Activated CD8-positive, alpha-beta memory T cell treated with anti-CD3 and anti-CD28 coated beads, Interleukin-2, amount 50 U/mL, for 24 hours (primary cell): ENCODE results near the gene LYRM4.
"Not testable (repeated sequence)": the region's sequence is repeated elsewhere in the genome, so short reads cannot be mapped to it uniquely, and the experiment has no call there.

Experiments used
- DNase-seq: peaks from one replicate; pipeline ENCODE4 v3.0.0-alpha.2; 2020; ENCODE audit errors: extremely low read depth

LYRM4 gene

DNA sequence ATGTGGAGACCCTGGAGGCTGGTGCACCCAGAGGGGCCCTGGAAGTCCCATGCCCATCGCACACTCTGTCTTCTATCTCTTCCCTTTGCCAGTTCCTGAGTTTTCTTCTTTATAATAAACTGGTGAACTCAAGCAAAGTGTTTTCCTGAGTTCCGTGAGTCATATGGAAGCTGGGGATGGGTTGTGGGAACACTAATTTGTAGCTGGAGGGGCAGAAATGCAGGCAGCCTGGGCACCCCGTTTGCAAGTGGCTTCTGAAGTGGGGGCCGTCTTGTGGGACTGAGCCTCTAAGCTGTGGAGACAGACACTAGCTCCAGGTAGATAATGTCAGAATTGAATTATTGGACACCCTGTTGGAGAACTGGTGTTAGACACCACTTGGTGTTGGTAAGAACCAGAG lies 178.8 kb downstream of the LYRM4 start:
- DNase-seq = no peak

DNA sequence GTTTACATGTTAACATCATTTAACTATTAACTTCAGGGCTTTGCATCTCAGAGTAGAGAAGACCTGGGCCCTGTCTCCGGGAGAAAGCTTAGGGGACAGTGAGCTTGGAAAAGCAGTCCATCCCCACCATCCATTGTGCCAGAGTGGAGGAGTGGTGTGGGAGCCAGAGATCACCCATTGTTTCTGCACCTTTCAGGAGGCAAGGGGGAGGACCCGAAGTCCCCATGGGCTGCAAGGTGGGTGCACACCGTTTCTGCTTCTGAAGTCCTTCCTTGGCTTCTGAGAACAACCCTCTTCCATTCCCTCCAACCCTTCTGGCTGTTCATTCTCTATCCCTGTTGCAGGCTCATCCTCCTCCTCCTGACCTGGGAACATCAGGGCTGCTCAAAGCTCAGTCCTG lies 179.6 kb downstream of the LYRM4 start:
- no peak for DNase-seq

DNA sequence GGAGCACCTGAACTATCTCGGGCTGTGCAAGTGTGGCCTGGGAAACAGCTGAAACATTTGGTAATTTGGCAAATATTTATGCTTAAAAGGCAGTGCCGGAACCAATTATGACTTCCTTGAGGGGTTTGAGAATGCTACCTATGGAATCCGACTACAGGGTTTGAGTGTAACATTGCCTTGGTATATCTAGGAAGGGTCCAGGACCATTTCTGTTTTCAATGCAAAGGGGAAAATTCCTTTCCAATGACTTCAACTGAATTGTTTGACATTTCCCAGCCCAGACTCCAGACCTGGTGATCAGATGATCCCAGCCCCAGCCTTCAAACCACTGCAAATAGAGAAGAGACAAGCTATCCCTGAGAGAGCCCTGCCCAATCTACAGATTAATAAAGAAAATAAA lies 180.2 kb downstream of the LYRM4 start:
- no peak for DNase-seq

DNA sequence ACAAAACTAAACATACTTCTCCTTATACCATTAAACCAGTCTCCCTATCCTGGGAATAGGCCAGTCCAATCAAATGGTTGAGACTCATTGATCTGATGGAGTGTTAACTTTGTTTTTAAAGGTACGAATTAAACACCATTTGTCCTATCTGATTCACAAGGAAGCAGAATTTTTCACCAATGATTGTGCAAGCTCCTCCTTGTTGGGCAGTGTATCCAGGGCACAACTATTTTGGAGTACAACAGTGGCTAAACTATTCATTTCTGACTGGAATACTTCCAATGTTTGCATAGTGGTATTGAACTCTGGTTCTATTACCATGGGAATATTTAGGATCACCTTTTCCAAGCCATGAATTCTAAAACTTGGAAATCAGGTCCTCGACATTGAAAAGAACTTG lies 181.1 kb downstream of the LYRM4 start:
- no peak for DNase-seq

GRCh38 chr6:5078121-5078669 lies 182.6 kb downstream of the LYRM4 start:
- no peak for DNase-seq

DNA sequence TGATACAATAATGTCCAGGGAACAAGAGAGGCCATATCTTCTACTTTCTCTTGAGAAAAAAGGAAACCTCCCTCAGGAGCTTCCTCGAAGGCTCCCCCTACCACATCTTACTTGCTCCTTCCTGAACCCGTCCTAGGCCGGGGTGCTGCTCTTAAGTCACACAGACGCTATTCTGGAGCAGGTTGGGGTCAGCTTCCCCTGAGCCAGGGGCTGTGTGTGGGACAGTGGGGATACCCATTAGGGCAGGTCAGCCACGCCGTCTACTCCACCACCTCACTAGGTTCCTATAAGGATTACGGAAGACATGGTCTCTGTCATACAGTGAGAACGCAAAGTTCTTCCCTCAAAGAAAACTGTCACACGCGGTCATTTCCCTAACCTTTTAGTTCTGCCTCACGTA lies 183.8 kb downstream of the LYRM4 start:
- DNase-seq = no peak

DNA sequence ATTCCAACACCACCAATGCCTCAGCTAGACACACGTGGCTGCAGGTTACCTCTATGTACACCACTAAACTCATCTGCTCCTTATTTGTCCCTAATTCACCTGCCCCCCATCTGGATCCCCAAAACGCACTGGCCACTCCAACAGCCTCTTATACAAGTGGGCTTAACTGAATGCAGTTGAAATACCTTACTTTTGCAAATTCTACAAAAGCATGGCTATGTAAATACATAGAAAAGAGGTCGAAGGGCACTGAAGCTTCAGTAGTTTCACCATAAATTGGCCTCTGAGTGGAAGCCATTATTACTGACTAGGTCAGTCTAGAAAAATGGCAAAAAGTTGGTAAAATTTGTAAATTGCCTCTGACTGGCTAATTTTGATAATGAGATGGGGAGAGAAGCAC lies 186.8 kb downstream of the LYRM4 start:
- DNase-seq = no peak

DNA sequence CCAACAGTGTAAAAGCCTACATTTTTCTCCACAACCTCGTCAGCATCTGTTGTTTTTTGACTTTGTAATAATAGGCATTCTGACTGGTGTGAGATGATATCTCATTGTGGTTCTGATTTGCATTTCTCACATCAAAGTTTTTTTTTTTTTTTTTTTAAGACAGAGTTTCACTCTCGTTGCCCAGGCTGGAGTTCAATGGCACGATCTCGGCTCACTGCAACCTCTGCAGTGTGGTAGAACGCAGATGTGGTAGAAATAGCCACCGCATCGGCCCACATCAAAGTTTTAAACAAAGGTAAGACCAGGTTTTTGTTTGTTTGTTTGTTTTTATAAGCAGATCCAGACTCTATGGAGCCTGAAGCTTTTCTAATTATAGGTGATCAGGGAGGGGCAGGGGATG lies 188.3 kb downstream of the LYRM4 start:
- DNase-seq = no peak

GRCh38 chr6:5071216-5071615 lies 189.5 kb downstream of the LYRM4 start:
- no peak for DNase-seq

DNA sequence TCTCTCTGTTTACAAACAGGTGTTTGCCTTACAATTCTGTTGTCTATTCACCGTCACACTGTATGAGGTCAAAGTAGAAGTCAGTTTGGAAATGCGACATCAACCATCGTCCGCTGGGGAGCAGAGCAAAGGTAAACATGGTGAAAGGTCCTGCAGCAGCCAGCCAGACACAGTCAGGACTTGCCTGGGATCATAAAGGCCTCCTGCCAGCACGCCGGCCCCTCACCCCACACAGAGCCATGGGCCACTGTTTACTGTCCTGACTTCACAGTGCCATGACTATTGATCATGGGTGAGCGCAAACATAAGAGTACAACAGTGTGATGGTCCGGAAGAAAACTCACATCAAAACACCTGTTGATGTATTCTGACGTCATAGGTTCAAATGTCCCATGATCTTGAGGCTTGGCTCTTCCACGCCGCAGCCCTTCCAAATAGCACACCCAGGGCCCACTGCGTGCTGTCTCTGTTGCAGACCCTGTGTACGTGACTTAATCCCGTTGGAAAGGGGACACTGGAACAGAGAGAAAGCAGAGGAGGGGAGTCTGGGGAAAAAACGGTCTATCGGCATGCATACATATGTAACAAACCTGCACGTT lies 192.5 kb downstream of the LYRM4 start:
- no peak for DNase-seq

DNA sequence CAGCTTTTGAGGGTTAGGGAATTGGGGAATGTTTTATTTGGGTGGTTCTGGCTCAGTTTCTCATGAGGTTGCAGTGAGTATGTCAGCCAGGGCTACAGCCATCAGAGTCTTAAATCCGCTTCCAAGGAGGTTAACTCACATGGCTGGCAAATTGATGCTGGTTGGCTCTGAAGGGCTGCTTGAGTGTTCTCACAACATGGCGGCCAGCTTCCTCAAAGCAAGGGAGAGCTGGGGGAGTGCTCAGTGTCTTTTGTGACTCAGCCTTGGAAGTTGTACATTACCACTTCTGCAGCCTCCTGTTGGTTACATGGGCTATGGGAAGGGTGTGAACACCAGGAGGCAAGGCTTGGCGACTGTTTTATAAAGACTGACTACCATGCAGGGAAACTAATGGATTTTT lies 193.4 kb downstream of the LYRM4 start:
- no peak for DNase-seq

DNA sequence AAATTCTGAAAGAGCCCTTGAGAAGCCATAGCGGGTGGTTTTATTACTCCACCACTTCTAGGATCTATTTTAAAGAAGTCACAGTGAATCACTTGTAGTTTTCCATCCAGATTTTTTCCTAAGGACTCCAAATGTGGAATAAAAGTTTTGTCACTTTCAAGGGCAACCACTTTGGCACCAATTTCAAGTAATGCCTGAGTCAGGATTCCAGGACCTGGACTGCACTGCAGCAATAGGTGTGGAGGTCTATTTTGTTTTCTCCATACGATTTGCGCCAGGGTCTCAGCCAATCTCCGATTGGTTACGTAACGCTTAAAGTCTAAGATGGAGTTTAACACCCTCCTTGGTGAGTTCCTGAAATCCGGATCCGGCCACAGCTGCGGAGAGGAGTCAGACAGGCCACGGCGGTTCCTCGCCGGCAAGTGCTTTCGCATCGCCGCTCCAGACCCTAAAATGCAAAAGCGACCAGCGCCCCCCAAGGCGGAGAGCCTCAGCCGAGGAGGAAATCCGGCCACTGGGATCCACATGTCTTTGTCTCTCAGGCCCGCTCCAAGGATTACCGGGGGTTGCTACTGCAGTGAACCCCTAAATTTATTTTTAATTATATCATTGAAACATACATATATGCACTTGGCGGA lies 194.2 kb downstream of the LYRM4 start:
- no peak for DNase-seq

GRCh38 chr6:5063617-5064016 lies 197.1 kb downstream of the LYRM4 start:
- no peak for DNase-seq

DNA sequence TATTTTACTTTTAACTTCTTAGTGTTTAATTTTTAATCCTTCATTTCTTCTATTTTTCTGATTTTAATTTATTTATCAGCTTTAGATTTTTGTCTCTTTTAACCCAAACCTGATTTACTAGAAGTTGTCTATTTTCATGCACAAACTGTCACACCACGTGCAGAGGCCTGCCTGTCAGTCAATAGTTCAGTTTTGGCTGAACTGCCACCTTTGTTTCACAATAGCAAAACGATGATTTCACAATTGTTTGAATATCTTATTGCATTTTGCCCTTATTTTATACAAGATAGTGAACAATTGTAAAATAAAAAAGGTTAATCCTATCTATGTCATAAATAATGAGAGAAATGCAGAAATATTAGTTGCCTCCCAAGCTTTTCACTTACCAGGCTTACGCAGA lies 199.6 kb downstream of the LYRM4 start:
- no peak for DNase-seq

- DNase-seq = not testable (repeated sequence)
These were observed 200.3 kb downstream of the LYRM4 start for GRCh38 chr6:5060439-5060838.

GRCh38 chr6:5059036-5059896 lies 201.5 kb downstream of the LYRM4 start:
- DNase-seq = no peak
